ENCODE measurements around the gene TMF1.

DNA sequence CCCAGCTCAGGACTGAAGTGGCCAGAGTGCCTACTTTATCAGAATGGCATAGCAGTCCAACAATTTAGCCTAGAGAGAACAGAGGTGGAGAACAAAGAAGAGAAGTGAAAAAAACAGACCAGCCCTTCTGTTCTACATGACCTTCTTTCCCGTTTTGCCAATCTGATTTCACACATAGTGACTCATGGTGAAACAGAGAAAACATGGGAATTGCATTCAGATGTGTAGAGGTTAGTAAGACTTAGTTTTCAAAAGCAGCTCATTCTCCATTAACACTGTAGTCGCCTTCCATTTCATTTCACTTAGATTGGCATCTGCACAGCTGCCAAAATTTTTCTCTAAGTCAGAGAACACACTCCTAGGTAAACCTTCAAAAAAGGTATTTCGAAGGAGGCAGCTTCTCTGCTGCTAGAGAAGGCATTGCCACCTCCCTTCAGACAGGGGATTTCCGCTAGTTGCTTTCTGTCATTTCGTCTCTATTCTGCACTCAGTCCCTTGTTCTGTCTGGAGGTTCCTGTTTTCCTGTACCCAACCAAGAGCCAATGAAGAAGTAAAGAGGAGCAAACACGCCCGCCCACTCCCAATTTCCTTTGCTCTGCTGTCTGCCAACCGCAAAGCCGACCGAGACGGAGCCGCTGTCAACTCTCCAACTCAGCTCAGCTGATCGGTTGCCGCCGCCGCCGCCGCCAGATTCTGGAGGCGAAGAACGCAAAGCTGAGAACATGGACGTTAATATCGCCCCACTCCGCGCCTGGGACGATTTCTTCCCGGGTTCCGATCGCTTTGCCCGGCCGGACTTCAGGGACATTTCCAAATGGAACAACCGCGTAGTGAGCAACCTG is 32.4 kb upstream of the TMF1 start, which contains the start of gene ARL6IP5:
- TF ChIP-seq ARNT (IDR thresholded peaks at IDR 0.05) (no peak), ZNF384 (IDR thresholded peaks at IDR 0.05) (no peak), BHLHE40 (IDR thresholded peaks at IDR 0.05; ENCODE audit: borderline replicate concordance) (no peak), LEF1 (IDR thresholded peaks at IDR 0.05; ENCODE audit: borderline replicate concordance) (no peak)

All from HEK293T (cell line).